SK-N-SH (cell line): ENCODE results near the gene CEACAM19. TPM values are rescaled to one million over a fixed set of nuclear protein-coding genes. Genes with fewer than 3 reads are reported as not detected.

Source experiments
- CTCF ChIA-PET: fragments of 300-600, 350-600 bp; formaldehyde crosslinking; extraction: SDS; loops from one replicate; lab custom pipeline; 2021; lab: Yijun Ruan, JAX
- POLR2A ChIA-PET: fragments of 350-600 bp; sonication (Branson Sonifier 250); formaldehyde crosslinking; extraction: SDS; loops from one replicate; lab custom pipeline; 2020; ENCODE audit warnings: antibody characterized with exemption, inconsistent platforms; lab: Yijun Ruan, JAX
- DNase-seq: peaks from one replicate; pipeline ENCODE4 v3.0.0; 2012
- H2AFZ ChIP-seq: fragments of 200-600 bp; sonication (generic); 2 replicates; pipeline ENCODE4 v1.8.1; 2016; ENCODE audit warnings: antibody characterized with exemption, mild to moderate bottlenecking, low read depth
- H3F3A ChIP-seq: fragments of 200-600 bp; sonication (generic); replicated peaks from 2 replicates; pipeline ENCODE3; 2016; ENCODE audit warnings: antibody characterized with exemption, mild to moderate bottlenecking; ENCODE audit not compliant: insufficient read depth
- H3K27ac ChIP-seq, 2 experiments: fragments of 200-500 bp in 1 of 2; fragments of 200-600 bp in 1 of 2; sonication (Bioruptor generic) in 1 of 2; sonication (generic), shearing (Covaris generic) in 1 of 2; 2 replicates each; pipeline versions ENCODE4 v1.5.1 to v1.6.1; 2014 to 2016; ENCODE audit warnings: low read depth in 2 of 2, inconsistent platforms in 1 of 2, low read length in 1 of 2, mild to moderate bottlenecking in 1 of 2, mixed read lengths in 1 of 2
- H3K27me3 ChIP-seq: fragments of 200-600 bp; sonication (generic), shearing (Covaris generic); 2 replicates; pipeline ENCODE4 v1.6.1; 2016; ENCODE audit warnings: mixed run types; ENCODE audit not compliant: insufficient read depth
- H3K36me3 ChIP-seq, 2 experiments: fragments of 200-500 bp in 1 of 2; fragments of 200-600 bp in 1 of 2; sonication (Bioruptor generic) in 1 of 2; sonication (generic) in 1 of 2; replicated peaks in 1 of 2; 2 replicates each; pipeline versions ENCODE3 to v1.5.1; 2014 to 2016; ENCODE audit warnings: low read length in 1 of 2, mild to moderate bottlenecking in 1 of 2; ENCODE audit not compliant: insufficient read depth in 2 of 2, control insufficient read depth in 1 of 2
- H3K4me1 ChIP-seq, 2 experiments: fragments of 200-500 bp in 1 of 2; fragments of 200-600 bp in 1 of 2; sonication (Bioruptor generic) in 1 of 2; sonication (generic), shearing (Covaris generic) in 1 of 2; 2 replicates each; pipeline versions ENCODE4 v1.5.1 to v1.6.1; 2014 to 2016; ENCODE audit warnings: low read depth in 1 of 2, low read length in 1 of 2, mixed run types in 1 of 2; ENCODE audit not compliant: insufficient read depth in 2 of 2, control insufficient read depth in 1 of 2
- H3K4me2 ChIP-seq: fragments of 200-600 bp; sonication (generic), shearing (Covaris generic); 2 replicates; pipeline ENCODE4 v1.6.1; 2017; ENCODE audit warnings: mixed run types
- H3K4me3 ChIP-seq, 2 experiments: fragments of 200-500 bp in 1 of 2; fragments of 200-600 bp in 1 of 2; sonication (Bioruptor generic) in 1 of 2; sonication (generic), shearing (Covaris generic) in 1 of 2; 2 replicates each; pipeline versions ENCODE4 v1.5.1 to v1.8.1; 2014 to 2016; ENCODE audit warnings: low read depth in 2 of 2, inconsistent platforms in 1 of 2, low read length in 1 of 2, mild to moderate bottlenecking in 1 of 2, mixed read lengths in 1 of 2, moderate library complexity in 1 of 2
- H3K79me2 ChIP-seq: fragments of 200-600 bp; sonication (generic); 2 replicates; pipeline ENCODE4 v1.8.1; 2017; ENCODE audit warnings: mild to moderate bottlenecking; ENCODE audit not compliant: insufficient read depth
- H3K9ac ChIP-seq: fragments of 200-600 bp; sonication (generic); 2 replicates; pipeline ENCODE4 v1.6.1; 2017; ENCODE audit warnings: mixed run types
- H3K9me2 ChIP-seq: fragments of 200-600 bp; sonication (generic); 2 replicates; pipeline ENCODE4 v1.6.1; 2017; ENCODE audit warnings: mixed run types
- H3K9me3 ChIP-seq: fragments of 200-600 bp; sonication (generic); 2 replicates; pipeline ENCODE4 v1.6.1; 2017; ENCODE audit warnings: mixed run types, mild to moderate bottlenecking, moderate library complexity
- H4K20me1 ChIP-seq: fragments of 200-600 bp; sonication (generic); 2 replicates; pipeline ENCODE4 v1.6.1; 2017; ENCODE audit warnings: mild to moderate bottlenecking, mixed run types; ENCODE audit not compliant: insufficient read depth
- EP300 ChIP-seq, 2 experiments: IDR thresholded peaks; 2 replicates each; pipeline versions ENCODE4 v1.4.0 to v1.6.1; 2012; ENCODE audit warnings: borderline replicate concordance in 1 of 2, low read depth in 1 of 2, low read length in 1 of 2
- FOSL2 ChIP-seq: IDR thresholded peaks from 2 replicates; pipeline ENCODE4 v1.4.0; 2012; ENCODE audit warnings: low read depth, mild to moderate bottlenecking, moderate library complexity, borderline replicate concordance
- FOXJ3 ChIP-seq: sonication (generic); formaldehyde crosslinking; IDR thresholded peaks from 2 replicates; pipeline ENCODE4 v1.5.1; 2020; ENCODE audit warnings: mild to moderate bottlenecking, missing genetic modification reagents
- GATA2 ChIP-seq: sonication (generic); formaldehyde crosslinking; IDR thresholded peaks from 2 replicates; pipeline ENCODE4 v1.5.0; 2020; ENCODE audit warnings: mild to moderate bottlenecking, missing genetic modification reagents
- IRF3 ChIP-seq: fragments of 150-350 bp; IDR thresholded peaks from 2 replicates; pipeline ENCODE4 v1.6.1; 2016; ENCODE audit warnings: mild to moderate bottlenecking, low read depth, low read length
- JUND ChIP-seq: IDR thresholded peaks from 2 replicates; pipeline ENCODE4 v1.4.0; 2012
- NFIC ChIP-seq: IDR thresholded peaks from 2 replicates; pipeline ENCODE4 v1.4.0; 2012; ENCODE audit warnings: borderline replicate concordance
- NRF1 ChIP-seq: IDR thresholded peaks from 2 replicates; pipeline ENCODE4 v1.6.1; 2012; ENCODE audit warnings: low read depth, mild to moderate bottlenecking, low read length
- SMC3 ChIP-seq: IDR thresholded peaks from 2 replicates; pipeline ENCODE4 v1.6.1; 2012; ENCODE audit warnings: low read depth, low read length, improper control_type of control experiment
- TAF1 ChIP-seq: IDR thresholded peaks from 2 replicates; pipeline ENCODE4 v1.6.1; 2012; ENCODE audit warnings: low read depth, mild to moderate bottlenecking, low read length, moderate library complexity, borderline replicate concordance
- USF1 ChIP-seq: IDR thresholded peaks from 2 replicates; pipeline ENCODE4 v1.4.0; 2012; ENCODE audit warnings: low read depth, borderline replicate concordance
- WGBS: methylation state at CpG from one replicate; pipeline ENCODE4 v1.1.6; 2017; ENCODE audit warnings: low lambda C conversion rate; 5-methylcytosine and 5-hydroxymethylcytosine counted together
- polyA plus RNA-seq, 3 experiments: library from polyadenylated mRNA; depleted of rRNA; stranded (reverse); fragments of >200 nt; gene quantifications; 2 replicates each; pipeline ENCODE4 v1.2.3, GENCODE V29; 2012
- TF ChIP-seq, protein P1 (sequence below): fragments of 200-600 bp; sonication (generic); IDR thresholded peaks from 2 replicates; pipeline ENCODE4 v1.6.1; 2017; ENCODE audit warnings: antibody characterized with exemption, mild to moderate bottlenecking, moderate library complexity
- TF ChIP-seq, protein P2 (sequence below): IDR thresholded peaks from 2 replicates; pipeline ENCODE4; 2012
- TF ChIP-seq, protein P3 (sequence below): fragments of 150-350 bp; IDR thresholded peaks from 2 replicates; pipeline ENCODE4 v1.6.1; 2017; ENCODE audit warnings: antibody characterized with exemption, low read length, low read depth, borderline replicate concordance

CEACAM19 gene
- polyA plus RNA-seq, 1 of the 3 experiments (the other 2 are of a cell fraction) = 2.0 TPM

- TF ChIP-seq, protein P1, sequence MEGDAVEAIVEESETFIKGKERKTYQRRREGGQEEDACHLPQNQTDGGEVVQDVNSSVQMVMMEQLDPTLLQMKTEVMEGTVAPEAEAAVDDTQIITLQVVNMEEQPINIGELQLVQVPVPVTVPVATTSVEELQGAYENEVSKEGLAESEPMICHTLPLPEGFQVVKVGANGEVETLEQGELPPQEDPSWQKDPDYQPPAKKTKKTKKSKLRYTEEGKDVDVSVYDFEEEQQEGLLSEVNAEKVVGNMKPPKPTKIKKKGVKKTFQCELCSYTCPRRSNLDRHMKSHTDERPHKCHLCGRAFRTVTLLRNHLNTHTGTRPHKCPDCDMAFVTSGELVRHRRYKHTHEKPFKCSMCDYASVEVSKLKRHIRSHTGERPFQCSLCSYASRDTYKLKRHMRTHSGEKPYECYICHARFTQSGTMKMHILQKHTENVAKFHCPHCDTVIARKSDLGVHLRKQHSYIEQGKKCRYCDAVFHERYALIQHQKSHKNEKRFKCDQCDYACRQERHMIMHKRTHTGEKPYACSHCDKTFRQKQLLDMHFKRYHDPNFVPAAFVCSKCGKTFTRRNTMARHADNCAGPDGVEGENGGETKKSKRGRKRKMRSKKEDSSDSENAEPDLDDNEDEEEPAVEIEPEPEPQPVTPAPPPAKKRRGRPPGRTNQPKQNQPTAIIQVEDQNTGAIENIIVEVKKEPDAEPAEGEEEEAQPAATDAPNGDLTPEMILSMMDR = no peak
- TF ChIP-seq USF1 (no peak), FOXJ3 (CRISPR knock-in tag) (no peak), JUND (peak; percentile 87), EP300 (IDR thresholded peaks at IDR 0.05; ENCODE audit: borderline replicate concordance in 1 of 2, low read depth in 1 of 2, low read length in 1 of 2) (no peak), GATA2 (CRISPR knock-in tag) (no peak), IRF3 (no peak), SMC3 (no peak), NFIC (peak; percentile 46; the same call in 1 of the 2 replicates)
These were observed 13.9 kb downstream of the CEACAM19 start (continued) for GRCh38 chr19:44684892-44685863.

DNA sequence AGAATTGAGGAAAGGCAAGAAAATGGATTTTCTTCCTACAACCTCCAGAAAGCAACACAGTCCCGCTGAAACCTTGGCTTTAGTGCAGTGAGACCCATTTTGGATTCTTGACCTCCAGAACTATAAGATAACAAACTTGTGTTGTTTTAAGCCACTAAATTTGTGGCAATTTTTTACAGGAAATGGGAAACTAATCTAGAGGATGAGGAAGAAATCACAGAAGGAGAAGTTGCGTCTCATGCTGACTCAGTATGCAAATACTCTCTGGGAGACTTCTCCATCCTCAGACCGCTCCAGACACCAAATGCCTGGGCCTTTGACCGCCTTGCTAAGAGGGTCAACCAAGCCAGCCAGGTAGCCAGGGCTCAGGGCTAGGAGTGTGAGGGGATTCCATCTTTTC is 14.6 kb downstream of the CEACAM19 start:
- POLR2A ChIA-PET = no interaction called here
- WGBS = 57% methylated on average over 4 of the region's 4 CpGs
- no peak overlapping the region for H3K4me3 ChIP-seq
- TF ChIP-seq NRF1 (no peak), TAF1 (no peak), NFIC (no peak), EP300 (IDR thresholded peaks at IDR 0.05; ENCODE audit: borderline replicate concordance in 1 of 2, low read depth in 1 of 2, low read length in 1 of 2) (no peak), FOSL2 (peak; percentile 10; the same call in 1 of the 2 replicates)
- TF ChIP-seq, protein P2, sequence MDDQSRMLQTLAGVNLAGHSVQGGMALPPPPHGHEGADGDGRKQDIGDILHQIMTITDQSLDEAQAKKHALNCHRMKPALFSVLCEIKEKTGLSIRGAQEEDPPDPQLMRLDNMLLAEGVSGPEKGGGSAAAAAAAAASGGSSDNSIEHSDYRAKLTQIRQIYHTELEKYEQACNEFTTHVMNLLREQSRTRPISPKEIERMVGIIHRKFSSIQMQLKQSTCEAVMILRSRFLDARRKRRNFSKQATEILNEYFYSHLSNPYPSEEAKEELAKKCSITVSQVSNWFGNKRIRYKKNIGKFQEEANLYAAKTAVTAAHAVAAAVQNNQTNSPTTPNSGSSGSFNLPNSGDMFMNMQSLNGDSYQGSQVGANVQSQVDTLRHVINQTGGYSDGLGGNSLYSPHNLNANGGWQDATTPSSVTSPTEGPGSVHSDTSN = no peak
- TF ChIP-seq, protein P3, sequence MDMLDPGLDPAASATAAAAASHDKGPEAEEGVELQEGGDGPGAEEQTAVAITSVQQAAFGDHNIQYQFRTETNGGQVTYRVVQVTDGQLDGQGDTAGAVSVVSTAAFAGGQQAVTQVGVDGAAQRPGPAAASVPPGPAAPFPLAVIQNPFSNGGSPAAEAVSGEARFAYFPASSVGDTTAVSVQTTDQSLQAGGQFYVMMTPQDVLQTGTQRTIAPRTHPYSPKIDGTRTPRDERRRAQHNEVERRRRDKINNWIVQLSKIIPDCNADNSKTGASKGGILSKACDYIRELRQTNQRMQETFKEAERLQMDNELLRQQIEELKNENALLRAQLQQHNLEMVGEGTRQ = no peak
- H3K27ac ChIP-seq = peak overlapping the region in 1 of 2 experiments; percentile 92; a peak in 2 of 4 replicates
- H3K36me3 ChIP-seq = no peaks in the 10 kb centered on the region
- H3F3A ChIP-seq = peaks cover 33% of the 10 kb centered on the region
- H3K4me2 ChIP-seq = peak overlapping the region; percentile 42; the same call in 1 of the 2 replicates
- no peak overlapping the region for H3K9ac ChIP-seq
- no peaks in the 10 kb centered on the region for H4K20me1 ChIP-seq
- no peaks in the 10 kb centered on the region for H3K79me2 ChIP-seq
- H3K9me2 ChIP-seq = no peaks in the 10 kb centered on the region
- CTCF ChIA-PET = interaction anchor here (0.7 kb wide), 1 partner anchor 38 kb away, joined by 4 read pairs; no protein-coding TSS in a partner anchor
- H3K27me3 ChIP-seq = no peaks in the 10 kb centered on the region
- DNase-seq = no peak
- H3K4me1 ChIP-seq = peaks cover 0 to 6% of the 10 kb centered on the region in 2 experiments; a peak in 1 of 4 replicates
- no peak overlapping the region for H2AFZ ChIP-seq
- no peaks in the 10 kb centered on the region for H3K9me3 ChIP-seq
